Measurements from ENCODE around the gene SLC1A4.

DNA sequence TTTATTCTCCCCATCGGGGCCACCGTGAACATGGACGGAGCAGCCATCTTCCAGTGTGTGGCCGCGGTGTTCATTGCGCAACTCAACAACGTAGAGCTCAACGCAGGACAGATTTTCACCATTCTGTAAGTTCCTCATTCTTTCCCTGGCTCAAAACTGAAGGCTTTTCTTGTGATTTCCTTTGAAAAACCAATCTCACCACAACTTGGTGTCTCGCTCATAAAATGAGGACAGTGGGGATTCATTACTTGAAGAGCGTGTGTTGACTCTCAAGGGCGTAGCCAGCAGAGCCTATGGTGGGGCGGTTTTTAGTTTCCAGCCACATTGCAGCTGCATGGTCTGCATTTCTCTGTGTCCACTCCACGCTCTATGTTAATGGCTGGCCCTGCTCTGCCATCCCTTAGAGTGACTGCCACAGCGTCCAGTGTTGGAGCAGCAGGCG lies 29.0 kb downstream of the SLC1A4 start:
- TF ChIP-seq, protein P1, sequence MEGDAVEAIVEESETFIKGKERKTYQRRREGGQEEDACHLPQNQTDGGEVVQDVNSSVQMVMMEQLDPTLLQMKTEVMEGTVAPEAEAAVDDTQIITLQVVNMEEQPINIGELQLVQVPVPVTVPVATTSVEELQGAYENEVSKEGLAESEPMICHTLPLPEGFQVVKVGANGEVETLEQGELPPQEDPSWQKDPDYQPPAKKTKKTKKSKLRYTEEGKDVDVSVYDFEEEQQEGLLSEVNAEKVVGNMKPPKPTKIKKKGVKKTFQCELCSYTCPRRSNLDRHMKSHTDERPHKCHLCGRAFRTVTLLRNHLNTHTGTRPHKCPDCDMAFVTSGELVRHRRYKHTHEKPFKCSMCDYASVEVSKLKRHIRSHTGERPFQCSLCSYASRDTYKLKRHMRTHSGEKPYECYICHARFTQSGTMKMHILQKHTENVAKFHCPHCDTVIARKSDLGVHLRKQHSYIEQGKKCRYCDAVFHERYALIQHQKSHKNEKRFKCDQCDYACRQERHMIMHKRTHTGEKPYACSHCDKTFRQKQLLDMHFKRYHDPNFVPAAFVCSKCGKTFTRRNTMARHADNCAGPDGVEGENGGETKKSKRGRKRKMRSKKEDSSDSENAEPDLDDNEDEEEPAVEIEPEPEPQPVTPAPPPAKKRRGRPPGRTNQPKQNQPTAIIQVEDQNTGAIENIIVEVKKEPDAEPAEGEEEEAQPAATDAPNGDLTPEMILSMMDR (IDR thresholded peaks at IDR 0.05), result no peak
- TF ChIP-seq POLR2A (IDR thresholded peaks at IDR 0.05), result no peak
